Mesodermal cell (in vitro differentiated cells): ENCODE data around the gene DRAXIN.

ENCODE experiments used
- H3K27ac ChIP-seq: 2 replicates; pipeline ENCODE4 v1.7.0; 2013; ENCODE audit warnings: mild to moderate bottlenecking, low read depth, low read length, moderate library complexity; ENCODE audit not compliant: severe bottlenecking
- H3K36me3 ChIP-seq: 2 replicates; pipeline ENCODE4 v1.7.1; 2013; ENCODE audit warnings: mild to moderate bottlenecking, low read length, moderate library complexity; ENCODE audit not compliant: control insufficient read depth, insufficient read depth
- H3K4me1 ChIP-seq: one replicate; pipeline ENCODE4 v1.7.1; 2013; ENCODE audit warnings: mild to moderate bottlenecking, low read length; ENCODE audit not compliant: insufficient read depth, control insufficient read depth, poor library complexity, severe bottlenecking
- H3K4me3 ChIP-seq: 2 replicates; pipeline ENCODE4 v1.7.0; 2013; ENCODE audit warnings: low read length, control low read depth, mild to moderate bottlenecking; ENCODE audit not compliant: insufficient read depth, poor library complexity, severe bottlenecking; ENCODE audit errors: extremely low read depth
- H3K9me3 ChIP-seq: 2 replicates; pipeline ENCODE4 v1.7.1; 2013; ENCODE audit warnings: mild to moderate bottlenecking, low read length, moderate library complexity; ENCODE audit not compliant: control insufficient read depth
- WGBS, 2 experiments: methylation state at CpG; one replicate each; pipeline ENCODE4 v1.1.5; 2013; ENCODE audit warnings: missing lambda C conversion rate in 2 of 2; ENCODE audit not compliant: insufficient coverage in 2 of 2; 5-methylcytosine and 5-hydroxymethylcytosine counted together

Gene DRAXIN

GRCh38 chr1:11701551-11701961, 10.0 kb downstream of the DRAXIN start:
- Histone ChIP-seq H3K9me3 (no peaks in the 10 kb centered on the region), H3K36me3 (no peaks in the 10 kb centered on the region), H3K4me1 (no peaks in the 10 kb centered on the region), H3K27ac (no peak overlapping the region), H3K4me3 (no peak overlapping the region)
- WGBS, 2 experiments = 61 to 67% methylated on average over 11 to 15 of the region's 15 CpGs

GRCh38 chr1:11701981-11702803, 10.7 kb downstream of the DRAXIN start:
- 81 to 90% methylated on average over 14 to 15 of the region's 15 CpGs for WGBS, 2 experiments
- Histone ChIP-seq H3K4me3 (no peak overlapping the region), H3K9me3 (no peaks in the 10 kb centered on the region), H3K4me1 (no peaks in the 10 kb centered on the region), H3K27ac (no peak overlapping the region), H3K36me3 (no peaks in the 10 kb centered on the region)

GRCh38 chr1:11703357-11704193, 12.1 kb downstream of the DRAXIN start:
- H3K9me3 ChIP-seq = no peaks in the 10 kb centered on the region
- H3K36me3 ChIP-seq = no peaks in the 10 kb centered on the region
- H3K27ac ChIP-seq = no peak overlapping the region
- no peak overlapping the region for H3K4me3 ChIP-seq
- WGBS, 2 experiments = 55 to 69% methylated on average over 6 of the region's 8 CpGs
- H3K4me1 ChIP-seq = no peaks in the 10 kb centered on the region

GRCh38 chr1:11704194-11704529, 12.7 kb downstream of the DRAXIN start:
- Histone ChIP-seq H3K27ac (no peak overlapping the region), H3K9me3 (no peaks in the 10 kb centered on the region), H3K4me1 (no peaks in the 10 kb centered on the region), H3K36me3 (no peaks in the 10 kb centered on the region), H3K4me3 (no peak overlapping the region)
- 49 to 52% methylated on average over 9 to 11 of the region's 11 CpGs for WGBS, 2 experiments

- Histone ChIP-seq H3K9me3 (no peaks in the 10 kb centered on the region), H3K36me3 (no peaks in the 10 kb centered on the region), H3K27ac (no peak overlapping the region), H3K4me1 (no peaks in the 10 kb centered on the region), H3K4me3 (no peak overlapping the region)
- 77 to 83% methylated on average over 14 of the region's 22 CpGs for WGBS, 2 experiments
Measured at GRCh38 chr1:11704691-11705475, 13.4 kb downstream of the DRAXIN start.

GRCh38 chr1:11705596-11705995, 14.1 kb downstream of the DRAXIN start:
- no peak overlapping the region for H3K27ac ChIP-seq
- no peaks in the 10 kb centered on the region for H3K4me1 ChIP-seq
- no peaks in the 10 kb centered on the region for H3K9me3 ChIP-seq
- H3K36me3 ChIP-seq = no peaks in the 10 kb centered on the region
- WGBS, 2 experiments = 83 to 94% methylated on average over 9 of the region's 9 CpGs
- H3K4me3 ChIP-seq = no peak overlapping the region

GRCh38 chr1:11706292-11706691, 14.8 kb downstream of the DRAXIN start:
- H3K27ac ChIP-seq = no peak overlapping the region
- H3K36me3 ChIP-seq = no peaks in the 10 kb centered on the region
- H3K9me3 ChIP-seq = no peaks in the 10 kb centered on the region
- WGBS, 2 experiments = 93 to 96% methylated on average over 13 to 14 of the region's 14 CpGs
- H3K4me3 ChIP-seq = no peak overlapping the region
- H3K4me1 ChIP-seq = no peaks in the 10 kb centered on the region

- Histone ChIP-seq H3K9me3 (no peaks in the 10 kb centered on the region), H3K4me1 (no peaks in the 10 kb centered on the region), H3K4me3 (no peak overlapping the region), H3K27ac (no peak overlapping the region), H3K36me3 (no peaks in the 10 kb centered on the region)
- 76 to 78% methylated on average over 14 to 17 of the region's 17 CpGs for WGBS, 2 experiments
Measured at GRCh38 chr1:11707621-11708276, 16.2 kb downstream of the DRAXIN start.

- H3K36me3 ChIP-seq = no peaks in the 10 kb centered on the region
- no peak overlapping the region for H3K27ac ChIP-seq
- no peak overlapping the region for H3K4me3 ChIP-seq
- 89 to 90% methylated on average over 9 to 10 of the region's 11 CpGs for WGBS, 2 experiments
- H3K4me1 ChIP-seq = no peaks in the 10 kb centered on the region
- no peaks in the 10 kb centered on the region for H3K9me3 ChIP-seq
Measured at GRCh38 chr1:11708554-11709350, 17.2 kb downstream of the DRAXIN start.
